ENCODE measurements around the gene DCD.

DCD gene

DNA sequence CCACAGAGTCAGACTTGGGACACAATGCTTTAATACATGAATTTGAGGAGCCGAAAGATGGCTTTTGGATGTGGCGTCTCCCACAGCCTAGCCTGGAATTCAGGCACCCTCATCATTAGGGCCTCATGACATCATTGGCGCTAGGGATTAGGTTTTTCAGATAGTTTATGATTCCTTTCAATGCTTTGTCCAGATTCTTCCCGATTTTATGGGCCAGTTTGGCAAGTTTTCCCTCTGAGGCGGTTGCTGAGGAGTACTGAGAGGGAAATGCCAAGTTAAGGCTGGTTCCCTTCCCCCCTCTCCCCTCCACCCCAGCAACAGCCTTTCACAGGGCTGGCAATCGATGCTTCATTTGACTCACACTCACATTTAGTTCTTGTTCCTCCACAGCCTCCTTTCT is 40.0 kb downstream of the DCD start:
- no peaks in the 10 kb centered on the region for H3K36me3 ChIP-seq (ENCODE audit: insufficient read depth, insufficient read length, low read length)
- H3K4me3 ChIP-seq (ENCODE audit: insufficient read length, low read depth), result no peak overlapping the region
- H3K27me3 ChIP-seq (ENCODE audit: insufficient read depth, insufficient read length), result no peaks in the 10 kb centered on the region
- peaks cover 8% of the 10 kb centered on the region; the same call in 1 of the 2 replicates for H3K9me3 ChIP-seq (ENCODE audit: insufficient read depth, low read length)
- no peak overlapping the region for H3K9ac ChIP-seq (ENCODE audit: insufficient read length, low read depth)
- H3K4me1 ChIP-seq (ENCODE audit: insufficient read depth, insufficient read length), result no peaks in the 10 kb centered on the region
- TF ChIP-seq SUZ12 (IDR thresholded peaks at IDR 0.05; ENCODE audit: extremely low read depth, insufficient read depth, insufficient read length) (no peak), ZNF274 (IDR thresholded peaks at IDR 0.05; ENCODE audit: low read depth, low read length) (no peak)
- no peak for DNase-seq (ENCODE audit: low read depth, low spot score)

DNA sequence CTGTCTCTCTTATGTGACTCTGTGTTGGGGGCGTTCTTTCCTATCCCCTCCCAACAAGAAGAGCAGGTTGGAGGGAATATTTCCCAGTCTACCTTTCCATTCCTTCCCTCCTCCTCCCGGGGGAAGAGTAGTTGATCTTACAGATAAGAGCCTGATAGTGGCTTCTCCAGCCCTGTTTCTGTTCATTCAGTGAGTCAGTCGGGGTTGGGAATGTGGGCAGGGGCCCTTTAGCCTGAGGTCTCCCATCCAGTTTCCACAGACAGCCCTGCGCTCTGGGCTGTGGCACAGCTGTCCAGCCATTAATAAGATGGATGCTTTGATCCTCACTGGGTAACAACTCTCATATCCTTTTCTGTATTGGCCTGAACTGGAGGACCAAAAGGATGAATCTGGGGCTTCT is 41.6 kb downstream of the DCD start:
- H3K9ac ChIP-seq (ENCODE audit: insufficient read length, low read depth), result no peak overlapping the region
- no peaks in the 10 kb centered on the region for H3K27me3 ChIP-seq (ENCODE audit: insufficient read depth, insufficient read length)
- peaks cover 9% of the 10 kb centered on the region; the same call in 1 of the 2 replicates for H3K9me3 ChIP-seq (ENCODE audit: insufficient read depth, low read length)
- TF ChIP-seq YY1 (IDR thresholded peaks at IDR 0.05; ENCODE audit: insufficient read depth, insufficient read length) (no peak), SUZ12 (IDR thresholded peaks at IDR 0.05; ENCODE audit: extremely low read depth, insufficient read depth, insufficient read length) (no peak), ZNF274 (IDR thresholded peaks at IDR 0.05; ENCODE audit: low read depth, low read length) (no peak)
- no peak for DNase-seq (ENCODE audit: low read depth, low spot score)
- H3K4me1 ChIP-seq (ENCODE audit: insufficient read depth, insufficient read length), result no peaks in the 10 kb centered on the region
- H3K36me3 ChIP-seq (ENCODE audit: insufficient read depth, insufficient read length, low read length), result no peaks in the 10 kb centered on the region
- no peak overlapping the region for H3K4me3 ChIP-seq (ENCODE audit: insufficient read length, low read depth)

DNA sequence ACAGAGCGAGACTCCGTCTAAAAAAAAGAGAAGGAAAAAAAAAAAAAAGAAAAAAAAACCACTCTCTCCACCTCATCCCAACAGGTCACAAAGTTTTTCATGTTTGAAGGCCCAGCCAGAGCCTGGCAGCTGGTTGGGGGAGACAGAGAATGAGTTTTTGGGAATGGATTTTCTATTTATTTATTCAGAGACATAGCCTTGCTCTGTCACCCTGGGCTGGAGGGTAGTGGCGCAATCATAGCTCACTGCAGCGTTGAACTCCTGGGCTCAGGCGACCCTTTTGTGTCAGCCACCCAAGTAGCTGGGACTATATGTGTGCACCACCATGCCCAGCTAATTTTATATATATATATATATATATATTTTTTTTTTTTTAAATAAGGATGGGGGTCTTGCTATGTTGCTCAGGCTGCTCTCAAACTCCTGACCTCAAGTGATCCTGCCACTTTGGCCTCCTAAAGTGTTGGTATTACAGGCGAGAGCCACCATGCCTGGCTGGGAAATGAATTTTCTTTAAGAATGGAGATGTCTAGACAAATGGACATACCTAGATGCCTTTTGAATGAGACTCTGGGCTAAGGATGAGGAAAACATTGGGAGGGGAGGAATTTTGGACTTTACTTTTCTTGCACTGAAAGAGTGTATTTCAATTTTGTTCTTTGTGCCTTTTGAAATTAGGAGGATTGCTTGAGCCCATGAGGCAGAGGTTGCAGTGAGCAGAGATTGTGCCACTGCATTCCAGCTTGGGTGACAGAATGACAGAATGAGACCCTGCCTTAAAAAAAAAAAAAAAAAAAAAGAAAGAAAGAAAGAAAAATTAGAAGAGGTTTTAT is 42.8 kb downstream of the DCD start:
- H3K4me3 ChIP-seq (ENCODE audit: insufficient read length, low read depth), result no peak overlapping the region
- peaks cover 9% of the 10 kb centered on the region; the same call in 1 of the 2 replicates for H3K9me3 ChIP-seq (ENCODE audit: insufficient read depth, low read length)
- no peaks in the 10 kb centered on the region for H3K4me1 ChIP-seq (ENCODE audit: insufficient read depth, insufficient read length)
- DNase-seq (ENCODE audit: low read depth, low spot score), result no peak
- H3K36me3 ChIP-seq (ENCODE audit: insufficient read depth, insufficient read length, low read length), result no peaks in the 10 kb centered on the region
- no peak for TF ChIP-seq ZNF274 (IDR thresholded peaks at IDR 0.05; ENCODE audit: low read depth, low read length)
- no peak for TF ChIP-seq SUZ12 (IDR thresholded peaks at IDR 0.05; ENCODE audit: extremely low read depth, insufficient read depth, insufficient read length)
- no peak for TF ChIP-seq YY1 (IDR thresholded peaks at IDR 0.05; ENCODE audit: insufficient read depth, insufficient read length)
- H3K9ac ChIP-seq (ENCODE audit: insufficient read length, low read depth), result no peak overlapping the region
- H3K27me3 ChIP-seq (ENCODE audit: insufficient read depth, insufficient read length), result no peaks in the 10 kb centered on the region

DNA sequence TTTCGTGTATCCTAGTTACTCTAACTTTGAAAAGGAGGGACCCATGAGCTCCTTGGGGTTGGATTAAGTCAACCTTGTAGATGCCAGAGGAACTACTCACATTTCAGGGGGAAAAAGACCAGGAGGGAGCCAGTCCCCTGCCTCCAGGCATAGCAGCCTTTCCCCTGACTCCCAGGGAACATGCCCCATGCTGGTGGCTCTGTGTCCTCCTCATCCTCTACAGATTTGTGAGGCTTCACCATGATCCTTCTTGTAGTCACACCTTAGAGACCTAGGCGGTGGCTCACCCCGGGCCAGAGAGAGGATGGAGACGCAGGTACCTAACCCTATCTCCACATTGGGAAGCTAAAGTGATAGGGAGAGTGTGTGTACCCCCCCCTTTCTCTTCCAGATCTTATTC is 43.7 kb downstream of the DCD start:
- Histone ChIP-seq H3K4me1 (ENCODE audit: insufficient read depth, insufficient read length) (no peaks in the 10 kb centered on the region), H3K9ac (ENCODE audit: insufficient read length, low read depth) (no peak overlapping the region), H3K36me3 (ENCODE audit: insufficient read depth, insufficient read length, low read length) (no peaks in the 10 kb centered on the region), H3K4me3 (ENCODE audit: insufficient read length, low read depth) (no peak overlapping the region), H3K9me3 (ENCODE audit: insufficient read depth, low read length) (peaks cover 9% of the 10 kb centered on the region; the same call in 1 of the 2 replicates), H3K27me3 (ENCODE audit: insufficient read depth, insufficient read length) (no peaks in the 10 kb centered on the region)
- TF ChIP-seq YY1 (IDR thresholded peaks at IDR 0.05; ENCODE audit: insufficient read depth, insufficient read length) (no peak), SUZ12 (IDR thresholded peaks at IDR 0.05; ENCODE audit: extremely low read depth, insufficient read depth, insufficient read length) (no peak), ZNF274 (IDR thresholded peaks at IDR 0.05; ENCODE audit: low read depth, low read length) (no peak)
- no peak for DNase-seq (ENCODE audit: low read depth, low spot score)

DNA sequence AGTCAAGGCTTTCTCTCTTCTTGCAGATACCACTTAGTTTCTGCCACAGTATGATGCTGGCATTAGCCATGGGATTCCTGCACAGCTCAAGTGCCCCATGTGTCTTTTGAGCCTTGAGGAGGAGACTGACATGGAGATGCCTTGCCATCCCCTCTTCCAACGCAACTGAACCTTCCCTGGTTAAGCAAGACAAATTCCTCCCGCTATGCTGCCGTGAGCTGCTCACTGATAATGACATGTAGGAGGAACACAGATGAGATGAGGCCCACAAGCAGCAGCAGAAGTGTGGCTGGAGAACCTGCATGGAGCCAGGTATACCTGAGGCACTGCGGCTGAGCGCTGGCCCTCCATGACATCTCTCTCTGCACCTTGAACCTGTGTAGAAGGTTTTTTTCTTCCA is 44.3 kb downstream of the DCD start:
- H3K4me3 ChIP-seq (ENCODE audit: insufficient read length, low read depth), result no peak overlapping the region
- H3K9me3 ChIP-seq (ENCODE audit: insufficient read depth, low read length), result peaks cover 9% of the 10 kb centered on the region; the same call in 1 of the 2 replicates
- TF ChIP-seq ZNF274 (IDR thresholded peaks at IDR 0.05; ENCODE audit: low read depth, low read length) (no peak), YY1 (IDR thresholded peaks at IDR 0.05; ENCODE audit: insufficient read depth, insufficient read length) (no peak), SUZ12 (IDR thresholded peaks at IDR 0.05; ENCODE audit: extremely low read depth, insufficient read depth, insufficient read length) (no peak)
- H3K9ac ChIP-seq (ENCODE audit: insufficient read length, low read depth), result no peak overlapping the region
- H3K27me3 ChIP-seq (ENCODE audit: insufficient read depth, insufficient read length), result peaks cover 2% of the 10 kb centered on the region
- DNase-seq (ENCODE audit: low read depth, low spot score), result no peak
- H3K36me3 ChIP-seq (ENCODE audit: insufficient read depth, insufficient read length, low read length), result no peaks in the 10 kb centered on the region
- H3K4me1 ChIP-seq (ENCODE audit: insufficient read depth, insufficient read length), result no peaks in the 10 kb centered on the region

DNA sequence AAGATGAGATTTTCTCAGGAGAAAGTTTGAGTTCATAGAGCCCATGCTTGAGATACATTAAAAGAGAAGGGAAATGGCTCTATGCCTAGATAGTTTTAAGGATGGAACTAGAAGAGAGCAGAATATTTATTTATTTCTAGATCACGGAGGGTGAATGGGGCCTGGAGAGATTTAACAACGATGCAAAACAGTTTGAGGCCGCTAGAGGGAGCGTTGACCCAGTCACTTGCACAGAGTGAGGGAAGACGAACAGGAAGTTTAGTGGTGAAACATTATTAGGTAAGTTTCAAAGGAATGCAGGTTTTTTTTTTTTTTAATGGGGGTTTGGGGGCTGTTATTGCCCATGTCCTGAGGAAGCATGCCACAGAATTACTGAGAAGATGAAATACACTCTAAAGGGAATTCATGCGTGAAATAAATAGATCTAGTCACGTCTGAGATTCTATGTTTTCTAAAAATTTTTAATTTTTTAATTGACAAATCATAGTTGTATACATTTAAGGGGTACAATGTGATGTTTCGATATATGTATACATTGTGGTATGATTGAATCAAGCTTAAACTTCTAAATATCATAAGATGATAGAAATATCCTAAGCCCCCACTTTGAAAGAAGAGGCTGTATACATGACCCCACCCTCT is 44.9 kb downstream of the DCD start:
- Histone ChIP-seq H3K27me3 (ENCODE audit: insufficient read depth, insufficient read length) (peaks cover 2% of the 10 kb centered on the region), H3K9me3 (ENCODE audit: insufficient read depth, low read length) (peaks cover 9% of the 10 kb centered on the region; the same call in 1 of the 2 replicates), H3K4me3 (ENCODE audit: insufficient read length, low read depth) (no peak overlapping the region), H3K9ac (ENCODE audit: insufficient read length, low read depth) (no peak overlapping the region), H3K36me3 (ENCODE audit: insufficient read depth, insufficient read length, low read length) (no peaks in the 10 kb centered on the region), H3K4me1 (ENCODE audit: insufficient read depth, insufficient read length) (no peaks in the 10 kb centered on the region)
- DNase-seq (ENCODE audit: low read depth, low spot score), result peak; percentile 72
- TF ChIP-seq YY1 (IDR thresholded peaks at IDR 0.05; ENCODE audit: insufficient read depth, insufficient read length) (no peak), ZNF274 (IDR thresholded peaks at IDR 0.05; ENCODE audit: low read depth, low read length) (no peak), SUZ12 (IDR thresholded peaks at IDR 0.05; ENCODE audit: extremely low read depth, insufficient read depth, insufficient read length) (no peak)

DNA sequence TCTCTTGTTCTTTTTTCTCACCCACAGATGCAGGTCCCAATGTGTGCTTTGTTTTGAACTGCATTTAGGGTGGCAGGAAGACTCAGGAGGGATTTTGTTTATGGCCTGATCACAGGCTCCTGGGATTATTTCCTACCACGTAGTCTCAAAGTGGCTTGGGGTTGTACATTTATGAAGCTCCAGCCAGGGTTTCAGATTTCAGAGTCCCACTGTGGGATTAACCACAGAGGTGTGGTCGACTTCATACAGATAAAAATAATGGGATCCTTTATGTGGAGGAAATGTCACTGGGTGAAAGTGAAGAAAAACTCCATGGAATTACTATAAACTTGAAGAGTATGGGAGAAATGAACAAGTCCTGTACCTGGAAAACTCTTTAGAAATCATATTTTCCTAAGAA is 45.5 kb downstream of the DCD start:
- Histone ChIP-seq H3K36me3 (ENCODE audit: insufficient read depth, insufficient read length, low read length) (no peaks in the 10 kb centered on the region), H3K4me3 (ENCODE audit: insufficient read length, low read depth) (no peak overlapping the region), H3K9me3 (ENCODE audit: insufficient read depth, low read length) (peaks cover 9% of the 10 kb centered on the region; the same call in 1 of the 2 replicates), H3K4me1 (ENCODE audit: insufficient read depth, insufficient read length) (no peaks in the 10 kb centered on the region), H3K27me3 (ENCODE audit: insufficient read depth, insufficient read length) (peaks cover 2% of the 10 kb centered on the region), H3K9ac (ENCODE audit: insufficient read length, low read depth) (no peak overlapping the region)
- no peak for DNase-seq (ENCODE audit: low read depth, low spot score)
- TF ChIP-seq ZNF274 (IDR thresholded peaks at IDR 0.05; ENCODE audit: low read depth, low read length) (no peak), SUZ12 (IDR thresholded peaks at IDR 0.05; ENCODE audit: extremely low read depth, insufficient read depth, insufficient read length) (no peak), YY1 (IDR thresholded peaks at IDR 0.05; ENCODE audit: insufficient read depth, insufficient read length) (no peak)
